Right lobe of liver (tissue), 4 donors: ENCODE measurements around the gene PRPF38B.

Experiments
- CTCF ChIP-seq, 4 donors: fragments of 200-600 bp in 3 of 4; fragments of 450-650 bp in 1 of 4; IDR thresholded peaks; one replicate each; pipeline versions ENCODE4 v1.5.1 to v1.8.0; 2016 to 2022; ENCODE audit warnings: antibody characterized with exemption in 4 of 4, mild to moderate bottlenecking in 2 of 4
- POLR2A ChIP-seq: fragments of 450-650 bp; IDR thresholded peaks from one replicate; pipeline ENCODE4 v1.6.1; 2017; ENCODE audit warnings: antibody characterized with exemption, mild to moderate bottlenecking
- donor health status: DM: no; HTN: no; CAD: no.
- donor health status: DM: no; HTN: no; CAD: no.
- donor health status: DM: no; HTN: yes; CAD: no.

GRCh38 chr1:108653431-108654105, 38.5 kb upstream of the PRPF38B start:
- TF ChIP-seq CTCF (IDR thresholded peaks at IDR 0.05), result no peak
- no peak for TF ChIP-seq POLR2A
